Hematopoietic multipotent progenitor cell treated with erythropoietin and hydrocortisone succinate and interleukin-3 and kit ligand, for 6 days (in vitro differentiated cells): ENCODE data around the gene FMN1.

Experiments
- DNase-seq: peaks from one replicate; pipeline ENCODE4 v3.0.0-alpha.2; 2015

Gene FMN1

GRCh38 chr15:33115191-33115861, 79.2 kb downstream of the FMN1 start:
- no peak for DNase-seq

- DNase-seq: no peak
Observed at GRCh38 chr15:33114374-33114717, 80.2 kb downstream of the FMN1 start.

- no peak for DNase-seq
Observed at GRCh38 chr15:33113666-33114373, 80.7 kb downstream of the FMN1 start.

DNA sequence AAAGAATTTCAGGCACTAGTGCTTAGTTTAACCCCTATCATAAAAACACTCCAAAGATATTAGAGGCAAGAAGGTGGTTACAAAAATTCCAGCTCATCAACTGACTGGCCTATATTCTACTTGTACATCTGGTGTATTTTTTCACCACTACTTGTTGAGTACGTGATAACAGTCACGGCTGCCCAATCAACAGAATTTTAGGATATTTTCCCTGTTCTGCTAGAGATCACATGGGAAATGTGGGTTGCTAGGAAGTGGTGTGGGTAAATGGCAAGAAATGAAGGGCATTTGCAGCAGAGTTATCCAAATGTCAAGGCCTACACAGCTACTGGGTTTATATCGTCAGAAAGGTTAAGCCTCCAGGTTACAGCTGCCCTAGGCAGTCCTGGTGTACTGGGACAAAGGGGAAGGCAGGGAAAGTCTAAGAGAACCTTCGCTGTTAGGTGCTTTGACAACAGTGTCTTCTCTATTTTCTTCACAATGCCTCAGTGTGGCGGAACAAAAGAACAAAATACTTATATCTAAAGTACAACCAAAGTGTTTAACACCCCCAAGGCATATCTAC, 81.9 kb downstream of the FMN1 start:
- no peak for DNase-seq

DNA sequence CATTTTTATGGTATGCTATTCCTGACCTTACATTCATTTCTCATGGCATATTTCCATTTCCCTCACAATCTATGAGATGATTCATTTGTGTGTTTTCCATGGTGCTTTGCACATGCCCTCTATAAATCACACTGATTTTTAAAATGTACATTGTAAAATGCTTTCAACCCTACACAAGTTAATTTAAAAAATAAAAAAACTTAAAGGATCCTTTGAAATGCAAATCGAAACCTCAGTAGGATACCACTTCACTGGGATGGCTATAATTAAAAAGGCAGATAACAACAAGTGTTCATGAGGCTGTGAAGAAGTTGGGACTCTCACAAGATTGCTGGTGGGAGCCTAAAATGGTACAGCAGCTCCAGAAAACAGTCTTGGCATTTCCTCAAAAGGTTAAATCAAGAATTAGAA, 83.5 kb downstream of the FMN1 start:
- no peak for DNase-seq

- DNase-seq: no peak
Observed at GRCh38 chr15:33109345-33109744, 85.2 kb downstream of the FMN1 start.

DNA sequence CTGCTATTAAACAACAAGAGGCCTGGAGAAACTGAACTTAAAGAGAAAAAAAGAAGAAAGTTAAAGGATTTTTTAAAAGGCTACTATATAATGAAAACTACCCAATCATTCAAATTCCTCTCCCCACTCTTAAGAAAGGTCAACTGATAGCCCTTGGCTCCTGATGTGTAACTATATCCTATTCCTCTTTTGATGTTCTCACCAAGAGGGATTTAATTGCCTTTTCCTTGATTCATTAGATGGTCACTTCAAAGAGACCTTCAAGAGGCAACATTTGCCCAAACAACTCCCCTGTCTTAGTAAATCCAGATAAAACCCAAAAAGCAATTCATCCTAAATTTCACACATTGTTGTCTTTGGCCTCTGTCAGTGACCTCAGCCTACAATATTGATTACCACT, 86.0 kb downstream of the FMN1 start:
- no peak for DNase-seq

- DNase-seq: no peak
Observed at GRCh38 chr15:33107950-33108349, 86.6 kb downstream of the FMN1 start.

- peak; percentile 47 for DNase-seq
Observed at GRCh38 chr15:33104212-33104611, 90.3 kb downstream of the FMN1 start.

- DNase-seq: no peak
Observed at GRCh38 chr15:33101036-33101435, 93.5 kb downstream of the FMN1 start.

- DNase-seq: peak; percentile 9
Observed at GRCh38 chr15:33100314-33100713, 94.2 kb downstream of the FMN1 start.

DNA sequence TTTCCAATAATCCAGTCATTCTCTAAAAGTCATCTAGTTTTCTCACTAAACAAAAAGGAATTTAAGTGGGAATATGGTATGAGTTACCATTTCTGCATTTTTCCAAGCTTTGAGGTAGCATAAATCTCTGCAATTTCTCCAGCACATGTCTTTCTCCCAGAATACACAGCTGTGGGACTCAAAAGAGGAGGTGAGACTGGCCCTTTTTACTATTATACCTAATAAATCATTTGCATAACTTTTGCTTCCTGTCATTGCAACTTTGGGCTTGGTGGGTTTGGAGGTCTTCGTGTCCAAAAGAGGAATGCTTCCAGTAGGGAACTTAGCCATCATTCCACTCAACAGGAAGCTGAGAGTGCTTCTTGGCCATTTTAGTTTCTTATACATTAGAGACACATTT, 94.8 kb downstream of the FMN1 start:
- DNase-seq: no peak

- DNase-seq: no peak
Observed at GRCh38 chr15:33099213-33099612, 95.3 kb downstream of the FMN1 start.

DNA sequence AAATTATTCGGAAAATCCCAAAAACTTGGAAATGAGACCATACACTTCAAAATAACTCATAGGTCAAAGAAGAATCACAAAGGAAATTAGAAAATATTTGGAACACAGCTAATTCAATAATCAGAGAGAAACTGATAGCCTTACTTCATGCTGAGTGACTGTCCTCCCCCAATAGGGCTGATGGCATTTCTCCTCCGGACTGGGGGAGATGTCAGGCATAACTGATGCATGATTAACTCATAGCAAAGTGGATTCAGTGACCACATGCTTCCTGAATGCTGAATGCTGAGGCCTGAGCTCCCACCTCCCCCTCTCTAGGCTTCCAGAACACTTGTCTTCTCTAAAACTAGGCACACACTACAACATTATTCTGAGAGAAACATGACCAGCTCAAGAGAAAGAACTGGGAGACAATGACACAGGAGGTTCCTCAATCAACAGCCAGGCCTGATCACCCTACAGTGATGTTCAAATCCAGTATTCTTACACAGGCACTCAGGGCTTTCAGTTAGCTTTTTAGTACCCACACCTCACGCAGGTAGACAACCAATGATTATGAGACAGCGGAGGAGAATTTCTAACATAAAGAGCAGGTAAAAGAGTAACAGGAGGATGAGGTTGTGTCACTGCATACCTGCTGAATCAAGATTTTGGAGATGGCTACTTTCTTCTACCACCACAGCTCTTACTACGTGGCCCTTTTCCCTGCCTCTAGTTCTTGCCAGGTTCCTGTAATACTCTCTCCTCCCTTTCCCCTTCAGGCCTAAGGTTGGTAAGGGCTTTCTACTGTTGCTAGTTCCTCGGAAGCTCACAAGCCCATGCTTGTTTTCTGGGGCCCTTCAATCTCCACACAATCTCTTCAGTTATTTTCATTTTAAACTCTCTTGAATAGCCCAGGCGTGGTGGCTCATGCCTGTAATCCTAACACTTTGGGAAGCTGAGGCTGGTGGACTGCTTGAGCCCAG, 96.1 kb downstream of the FMN1 start:
- DNase-seq: no peak

GRCh38 chr15:33096134-33096533, 98.4 kb downstream of the FMN1 start:
- DNase-seq: no peak

DNA sequence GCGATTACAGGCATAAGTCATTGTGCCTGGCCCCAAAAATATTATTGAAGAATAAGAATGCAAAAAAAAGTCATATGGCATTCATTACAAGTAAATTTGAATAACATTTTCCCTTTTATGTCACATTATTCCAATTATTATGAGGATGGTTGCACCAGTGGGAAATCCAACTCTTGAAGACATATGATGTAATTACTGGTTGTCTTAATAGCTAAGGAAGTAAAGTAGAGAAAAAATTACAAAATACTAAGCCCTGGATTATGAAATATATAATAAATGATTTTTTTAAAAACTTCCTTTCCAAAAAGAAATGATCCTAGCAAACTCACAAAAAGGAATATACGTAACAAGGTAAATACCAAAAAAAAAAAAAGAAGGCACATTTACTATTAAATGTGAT, 98.9 kb downstream of the FMN1 start:
- no peak for DNase-seq

DNA sequence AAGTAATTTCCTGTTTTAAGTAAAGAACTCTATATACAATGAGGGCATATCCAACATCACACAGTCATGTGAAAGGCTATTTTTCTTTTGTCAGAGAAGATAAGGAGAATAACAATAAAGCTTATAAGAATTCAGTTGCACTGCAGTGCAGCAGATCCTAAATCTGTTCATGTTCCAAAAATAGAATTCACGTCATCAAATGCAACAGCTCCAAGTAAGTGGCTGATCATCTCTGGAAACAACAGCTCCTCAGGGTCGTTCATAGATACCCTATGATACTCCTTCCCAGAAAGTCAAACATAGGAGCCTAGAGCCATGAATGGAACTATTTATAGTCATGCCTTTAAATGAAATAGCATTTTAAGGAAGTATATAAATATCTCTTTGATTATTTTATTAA, 100.2 kb downstream of the FMN1 start:
- no peak for DNase-seq

DNA sequence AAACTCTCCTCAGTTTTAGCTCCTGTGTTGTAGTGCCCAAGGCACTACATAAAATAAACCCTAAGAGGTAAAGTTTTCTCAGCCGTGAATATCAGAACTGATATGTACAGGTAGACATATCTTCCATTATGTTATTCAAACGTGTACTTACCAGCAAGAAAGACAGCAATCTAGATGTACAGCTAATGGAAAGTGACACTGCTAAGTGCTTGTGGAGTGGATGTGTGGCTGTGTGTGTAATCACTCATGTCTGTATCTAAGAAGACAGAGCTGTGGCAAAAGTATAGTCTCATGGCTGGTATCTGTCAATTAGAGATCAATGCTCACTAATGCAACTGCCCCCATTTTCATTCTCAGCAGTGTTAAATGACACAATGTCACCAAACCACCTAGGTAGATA, 101.3 kb downstream of the FMN1 start:
- no peak for DNase-seq

- DNase-seq: no peak
Observed at GRCh38 chr15:33091983-33092693, 102.4 kb downstream of the FMN1 start.

DNA sequence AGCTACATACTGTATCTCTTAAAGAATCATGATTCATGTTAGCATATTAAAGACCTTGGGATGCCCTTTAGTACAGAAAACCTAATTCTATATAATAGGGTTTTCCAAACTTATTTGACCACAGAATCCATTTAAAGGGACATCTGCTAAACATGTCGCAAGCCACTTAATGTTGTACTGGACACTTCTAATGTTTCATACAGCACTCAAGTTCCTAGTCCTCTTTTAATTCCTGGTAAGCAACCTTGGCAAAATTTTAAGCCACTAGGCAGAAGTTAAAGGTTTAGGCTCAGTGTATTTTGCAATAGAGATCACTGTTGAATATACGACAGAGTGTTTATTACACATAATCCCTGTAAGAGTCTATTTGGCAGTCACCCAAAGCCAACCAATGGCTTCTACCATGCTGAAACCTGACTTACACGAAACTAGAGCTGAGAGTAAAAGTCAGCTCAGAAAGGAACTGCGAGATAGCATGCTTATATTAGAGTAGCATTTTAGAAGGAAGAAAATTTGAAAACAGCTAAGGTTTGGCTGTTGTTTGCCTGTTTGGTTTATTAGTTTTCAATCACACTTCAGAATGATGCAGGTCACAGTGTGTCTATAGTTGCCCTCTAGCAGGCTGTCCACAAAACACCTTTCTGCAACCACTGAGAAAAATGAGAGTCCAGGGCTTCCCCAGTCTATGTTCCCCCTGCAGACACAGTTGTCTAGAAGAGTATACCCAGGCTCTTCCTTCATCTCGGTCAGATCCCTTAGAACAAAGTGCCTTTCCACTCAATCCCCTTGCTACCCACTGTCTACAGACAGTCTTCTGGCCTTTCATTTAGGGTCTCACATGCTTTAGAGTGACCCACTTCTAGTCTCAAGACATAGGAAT, 104.4 kb downstream of the FMN1 start:
- peak; percentile 50 for DNase-seq

DNA sequence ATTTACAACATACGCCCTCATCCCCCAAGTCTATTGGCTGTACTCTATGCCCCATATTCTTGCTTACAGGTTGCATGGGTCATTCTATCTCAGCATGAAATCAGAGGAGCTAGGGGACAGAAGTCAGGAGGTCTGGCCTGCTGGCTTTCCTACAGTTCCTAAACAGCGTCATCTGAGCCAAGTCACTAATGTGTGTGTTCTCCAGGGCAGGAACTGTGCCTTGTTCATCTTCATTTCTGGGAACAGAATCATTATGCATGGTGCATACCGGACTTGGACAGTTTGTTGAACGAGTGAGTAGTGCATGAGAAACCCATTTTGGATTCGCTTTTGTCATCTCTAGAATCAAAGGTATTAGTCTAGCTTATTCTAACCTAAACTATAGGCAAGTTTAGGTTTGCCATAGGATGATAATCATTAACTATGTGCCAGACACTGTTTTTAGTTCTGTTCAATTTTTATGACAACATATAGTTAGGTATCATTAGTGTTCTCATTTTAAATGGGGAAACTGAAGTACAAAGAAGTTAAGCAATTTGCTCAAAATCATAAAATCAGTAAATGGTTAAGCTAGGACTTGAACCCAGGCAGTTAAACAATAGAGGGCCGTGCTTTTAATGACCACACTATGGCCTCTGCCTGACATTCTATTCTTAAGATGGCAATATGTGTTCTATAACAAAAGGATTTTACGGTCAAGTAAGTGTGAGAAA, 105.2 kb downstream of the FMN1 start:
- no peak for DNase-seq
